ELR (cell line): ENCODE measurements around the gene MGAT4B.
A peak's percentile ranks its signal among the peaks of the same experiment; 100 is the strongest.

Experiments used
- DNase-seq: peaks from one replicate; pipeline ENCODE4 v3.0.0-alpha.2; 2015; ENCODE audit warnings: low read depth

MGAT4B gene

DNA sequence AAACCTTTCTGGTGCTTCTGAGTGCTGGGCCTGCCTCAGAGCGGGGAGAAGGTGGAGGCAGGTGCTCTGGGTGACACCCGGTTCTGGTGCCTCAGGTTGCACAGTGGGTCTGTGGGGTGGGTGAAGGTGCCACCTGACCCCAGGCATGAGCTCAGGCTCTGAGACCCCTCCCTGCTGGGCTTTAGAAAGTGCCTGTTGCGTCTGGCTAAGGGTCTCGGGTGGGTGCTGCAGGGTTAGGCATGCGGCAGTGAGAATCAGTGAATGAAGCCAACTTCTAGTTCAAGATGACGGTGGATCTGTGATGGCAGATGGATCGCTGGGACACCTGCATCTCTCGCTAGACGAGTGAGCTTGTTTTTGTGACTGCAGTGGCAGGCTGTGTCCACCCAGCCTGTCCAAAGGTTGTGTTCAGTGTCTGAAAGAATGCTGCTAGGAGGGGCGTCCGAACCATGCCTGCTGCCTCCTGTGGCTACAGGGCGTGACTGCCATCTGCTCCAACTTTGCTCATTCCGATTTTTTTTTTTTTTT lies 19.1 kb upstream of the MGAT4B start:
- DNase-seq = no peak

DNA sequence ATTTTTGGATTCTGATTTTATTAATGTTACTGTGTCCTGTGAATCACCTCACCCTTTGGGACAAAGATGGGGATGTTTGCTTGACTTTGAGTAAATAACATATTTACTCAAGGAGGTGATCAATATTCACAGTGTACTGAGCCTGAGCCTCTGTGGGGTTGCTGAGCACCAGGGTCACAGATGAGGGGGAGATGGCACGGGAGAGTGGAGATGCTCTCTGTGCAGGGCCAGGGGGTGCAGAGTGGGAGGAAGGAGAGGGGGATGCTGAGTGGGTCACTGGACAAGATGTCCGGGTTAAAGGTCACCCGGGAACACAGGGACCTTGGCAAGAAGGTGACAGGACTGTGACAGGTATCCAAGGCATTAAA lies 18.1 kb upstream of the MGAT4B start:
- DNase-seq = no peak

DNA sequence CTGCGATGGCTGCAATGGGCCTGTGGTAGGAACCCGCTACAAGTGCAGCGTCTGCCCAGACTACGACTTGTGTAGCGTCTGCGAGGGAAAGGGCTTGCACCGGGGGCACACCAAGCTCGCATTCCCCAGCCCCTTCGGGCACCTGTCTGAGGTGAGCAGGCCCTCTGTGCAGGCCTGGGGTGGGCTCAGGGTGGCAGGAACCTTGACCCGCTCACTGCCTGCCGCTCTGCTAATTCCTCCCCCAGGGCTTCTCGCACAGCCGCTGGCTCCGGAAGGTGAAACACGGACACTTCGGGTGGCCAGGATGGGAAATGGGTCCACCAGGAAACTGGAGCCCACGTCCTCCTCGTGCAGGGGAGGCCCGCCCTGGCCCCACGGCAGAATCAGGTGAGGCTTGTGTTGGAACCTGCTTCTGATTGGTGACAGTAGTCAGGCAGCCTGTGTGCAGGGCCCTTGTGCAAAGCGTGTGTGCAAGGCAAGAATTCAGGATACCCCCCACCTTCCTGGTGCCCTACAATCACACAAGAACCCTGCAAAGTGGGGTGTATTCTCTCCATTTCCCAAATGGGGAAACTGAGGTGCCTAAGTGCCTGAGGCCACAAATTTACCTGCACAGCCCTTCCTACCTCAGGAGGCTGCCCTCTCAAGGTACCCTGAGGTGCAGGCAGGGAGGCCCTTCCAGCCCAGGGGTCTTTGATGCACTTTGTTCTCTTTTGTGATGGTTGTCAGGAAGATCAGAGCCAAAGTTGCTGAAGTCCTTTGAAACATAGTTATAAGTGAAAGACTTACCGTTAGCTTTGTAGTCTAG lies 17.5 kb upstream of the MGAT4B start:
- DNase-seq = no peak

DNA sequence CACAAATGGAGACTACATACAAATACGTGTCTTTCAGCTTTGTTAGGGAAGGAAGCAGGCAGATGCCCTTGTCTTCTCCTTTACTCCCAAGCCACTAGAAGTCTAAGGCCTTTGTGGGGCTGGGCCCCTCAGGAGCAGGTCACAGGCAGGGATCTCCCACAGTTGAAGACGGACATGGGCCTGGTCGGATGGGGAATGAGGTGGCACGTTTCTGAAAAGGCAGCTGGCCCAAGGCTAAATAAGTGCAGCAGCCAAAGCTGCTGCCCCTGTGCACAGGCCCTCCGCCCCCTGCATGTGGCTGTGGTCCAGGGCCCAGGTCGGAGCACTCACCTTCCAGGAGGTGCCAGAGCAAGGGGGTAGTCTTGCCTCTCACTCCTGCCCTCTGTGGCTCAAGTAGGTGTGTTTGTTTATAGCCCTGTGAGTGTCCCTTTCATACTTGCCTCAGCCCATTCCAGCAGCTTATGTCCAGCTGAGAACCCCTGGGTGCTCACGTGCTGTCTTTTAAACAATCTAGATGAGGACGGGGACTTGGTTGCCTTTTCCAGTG lies 15.9 kb upstream of the MGAT4B start:
- DNase-seq = no peak

DNA sequence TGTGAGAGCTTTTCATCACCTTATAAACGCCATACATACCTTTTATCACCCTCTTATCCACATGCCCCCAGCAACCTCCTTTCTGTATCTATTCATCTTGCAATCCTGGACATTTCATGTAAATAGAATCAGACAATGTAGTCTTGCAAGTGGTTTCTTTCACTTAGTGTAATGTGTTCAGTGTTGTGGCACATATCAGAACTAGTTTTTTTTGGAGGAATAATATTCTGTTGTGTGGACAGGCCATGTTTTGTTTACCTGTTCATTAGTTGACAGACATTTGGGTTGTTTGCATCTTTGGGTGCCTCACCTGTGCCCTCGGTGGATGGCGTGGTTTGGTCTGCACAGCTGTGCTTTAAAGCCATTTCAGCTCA lies 15.4 kb upstream of the MGAT4B start:
- no peak for DNase-seq

DNA sequence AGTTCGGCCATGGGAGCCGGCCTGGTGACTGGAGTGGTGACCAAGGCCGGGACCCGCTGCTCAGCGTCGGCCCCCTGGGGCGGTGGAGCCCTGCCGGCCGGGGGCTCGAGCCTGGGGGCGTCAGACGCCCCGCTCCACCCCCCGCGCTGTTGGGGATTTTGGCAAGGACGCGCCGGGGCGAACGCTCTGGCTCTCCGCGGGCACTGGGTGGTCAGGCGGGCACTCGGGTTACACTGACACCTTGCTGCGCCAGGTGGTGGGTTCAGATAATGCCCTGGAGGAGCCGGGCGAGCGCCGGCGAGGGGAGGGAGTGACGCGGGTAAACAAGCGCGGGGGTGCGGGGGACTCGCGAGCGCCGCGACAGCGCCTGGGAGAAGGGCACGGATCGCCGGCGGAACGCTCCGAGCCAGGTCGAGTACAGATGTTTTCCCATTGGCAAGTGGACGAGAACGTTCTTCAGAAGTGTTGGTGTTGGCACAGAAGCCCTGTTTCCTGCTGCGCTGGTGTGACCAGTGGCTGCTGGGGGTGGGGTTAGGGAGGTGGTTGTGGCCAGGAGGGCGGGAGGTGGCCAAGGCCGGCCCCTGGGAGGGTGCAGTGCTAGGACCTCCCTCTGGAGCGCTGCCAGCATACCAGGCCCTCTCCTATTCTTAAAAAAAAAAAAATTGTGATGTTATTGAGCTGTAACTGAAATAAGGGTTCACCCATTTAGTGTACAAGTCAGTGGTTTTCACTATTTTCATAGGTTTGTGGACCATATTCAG lies 14.8 kb upstream of the MGAT4B start:
- peak; percentile 94 for DNase-seq

DNA sequence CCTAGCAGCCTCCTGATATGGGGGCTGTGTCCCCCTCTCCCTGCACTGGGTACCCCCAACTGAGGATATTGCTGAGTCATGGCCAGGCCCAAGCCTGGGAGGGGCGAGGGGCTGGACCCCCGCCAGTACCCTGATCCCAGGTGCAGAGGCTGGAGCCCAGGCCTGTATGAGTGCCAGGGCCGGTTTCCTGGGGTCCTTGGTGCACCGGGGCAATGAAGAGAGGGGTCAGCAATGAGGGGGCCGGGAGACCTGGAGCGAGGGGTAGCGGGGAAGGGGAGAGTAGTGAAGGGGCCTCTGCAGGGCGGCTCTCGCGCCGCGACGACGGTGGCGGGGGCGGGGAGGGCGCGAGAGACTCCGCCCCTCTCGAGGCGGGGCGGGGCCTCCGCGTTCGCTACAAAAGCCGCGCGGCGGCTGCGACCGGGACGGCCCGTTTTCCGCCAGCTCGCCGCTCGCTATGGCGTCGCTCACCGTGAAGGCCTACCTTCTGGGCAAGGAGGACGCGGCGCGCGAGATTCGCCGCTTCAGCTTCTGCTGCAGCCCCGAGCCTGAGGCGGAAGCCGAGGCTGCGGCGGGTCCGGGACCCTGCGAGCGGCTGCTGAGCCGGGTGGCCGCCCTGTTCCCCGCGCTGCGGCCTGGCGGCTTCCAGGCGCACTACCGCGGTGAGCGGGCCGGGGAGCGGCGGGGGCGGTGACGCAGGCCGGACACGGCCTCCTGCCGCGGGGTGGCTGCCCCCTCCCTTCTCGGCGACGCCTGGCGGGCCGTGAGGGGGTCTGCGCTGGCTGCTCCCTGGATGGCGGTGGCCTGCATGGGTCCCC lies 14.0 kb upstream of the MGAT4B start, which contains the start of gene SQSTM1:
Gene SQSTM1 (plus strand): TSS at position 423 of the 815 bp plus-strand sequence. CDS start 32 bp downstream, at position 455.
- peak; percentile 81 for DNase-seq

DNA sequence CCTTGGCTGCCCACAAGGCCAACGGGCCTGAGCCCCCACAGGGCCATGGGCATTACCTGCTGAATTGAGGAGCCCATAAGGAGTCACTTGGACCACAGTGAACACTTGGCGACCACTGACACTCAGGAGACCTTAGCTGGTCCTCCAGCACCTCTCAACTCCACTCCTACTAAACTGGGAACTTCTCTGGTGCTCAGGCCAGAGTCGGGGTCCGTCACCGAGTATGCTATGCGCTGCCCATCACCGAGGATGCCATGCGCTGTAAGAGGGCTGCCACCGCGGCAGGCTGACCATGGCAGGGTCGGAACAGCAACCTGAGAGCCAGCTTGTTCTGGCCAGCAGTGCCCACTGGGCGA lies 13.4 kb upstream of the MGAT4B start:
- DNase-seq = no peak

DNA sequence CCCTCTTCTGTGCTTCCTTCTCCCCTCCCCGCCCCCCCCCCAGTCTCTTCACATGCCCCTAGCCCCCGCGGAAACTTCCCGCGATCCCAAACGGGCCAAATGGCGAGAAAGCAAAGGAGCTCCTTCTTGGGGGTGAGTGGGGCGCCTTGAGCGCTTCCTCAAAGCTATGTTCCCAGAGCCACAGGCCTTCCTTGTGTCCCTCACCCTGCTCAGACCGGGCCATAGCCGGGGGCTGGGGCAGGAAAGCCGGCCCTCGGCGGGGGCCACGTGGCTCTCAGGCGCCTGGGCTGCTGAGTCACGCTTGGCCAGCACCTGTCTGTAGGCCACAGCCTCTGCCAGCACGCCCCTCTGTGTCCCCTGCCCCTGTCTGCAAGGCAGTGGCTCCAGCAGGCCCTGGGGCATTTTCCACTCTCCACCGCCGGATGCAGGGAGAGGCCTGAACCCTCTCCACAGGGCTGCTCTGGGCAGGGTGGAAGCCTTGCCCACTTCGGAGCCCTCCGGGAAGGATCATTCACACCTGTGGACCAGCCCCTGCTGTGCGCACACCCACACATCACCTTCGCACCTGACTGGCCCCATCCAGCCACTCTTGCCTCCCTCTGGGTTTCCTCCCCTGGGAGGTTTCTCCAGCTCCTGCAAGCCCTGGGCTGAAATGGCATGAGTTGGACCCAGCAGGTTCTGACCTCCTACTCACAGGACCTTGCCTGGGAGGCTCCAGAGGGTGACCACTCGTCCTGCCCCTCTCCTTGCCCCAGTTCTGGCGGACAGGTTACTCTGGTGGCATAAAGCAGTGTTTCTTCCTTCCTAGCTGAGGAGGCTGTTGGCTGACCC lies 12.8 kb upstream of the MGAT4B start:
- peak; percentile 84 for DNase-seq

DNA sequence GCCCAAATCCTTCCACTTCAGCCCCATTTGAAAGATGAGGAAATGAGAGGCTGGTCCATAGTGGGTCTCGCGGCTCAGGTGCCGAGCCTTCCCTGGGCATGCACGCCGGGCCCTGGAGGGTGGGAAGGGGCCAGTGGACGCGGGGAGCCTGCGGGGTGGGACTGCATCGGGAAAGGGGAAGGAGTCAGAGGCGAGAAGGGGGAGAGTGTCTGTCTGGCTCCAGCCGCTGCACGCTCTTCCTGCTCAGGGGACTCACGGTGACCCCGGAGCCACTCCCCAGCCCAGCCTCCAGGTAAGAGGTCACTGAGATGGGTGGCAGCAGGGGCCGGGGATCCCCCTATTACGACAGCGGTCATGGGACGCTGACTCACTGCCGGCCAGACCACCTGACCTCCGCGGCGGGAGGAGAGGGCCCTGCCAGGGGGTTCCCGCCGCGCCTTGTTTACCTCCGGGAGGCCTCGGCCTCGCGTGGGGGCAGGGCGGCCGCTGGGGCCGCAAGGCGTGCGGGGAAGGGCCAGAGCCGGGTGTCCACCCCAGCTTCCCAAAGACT lies 12.2 kb upstream of the MGAT4B start:
- DNase-seq = peak; percentile 96

DNA sequence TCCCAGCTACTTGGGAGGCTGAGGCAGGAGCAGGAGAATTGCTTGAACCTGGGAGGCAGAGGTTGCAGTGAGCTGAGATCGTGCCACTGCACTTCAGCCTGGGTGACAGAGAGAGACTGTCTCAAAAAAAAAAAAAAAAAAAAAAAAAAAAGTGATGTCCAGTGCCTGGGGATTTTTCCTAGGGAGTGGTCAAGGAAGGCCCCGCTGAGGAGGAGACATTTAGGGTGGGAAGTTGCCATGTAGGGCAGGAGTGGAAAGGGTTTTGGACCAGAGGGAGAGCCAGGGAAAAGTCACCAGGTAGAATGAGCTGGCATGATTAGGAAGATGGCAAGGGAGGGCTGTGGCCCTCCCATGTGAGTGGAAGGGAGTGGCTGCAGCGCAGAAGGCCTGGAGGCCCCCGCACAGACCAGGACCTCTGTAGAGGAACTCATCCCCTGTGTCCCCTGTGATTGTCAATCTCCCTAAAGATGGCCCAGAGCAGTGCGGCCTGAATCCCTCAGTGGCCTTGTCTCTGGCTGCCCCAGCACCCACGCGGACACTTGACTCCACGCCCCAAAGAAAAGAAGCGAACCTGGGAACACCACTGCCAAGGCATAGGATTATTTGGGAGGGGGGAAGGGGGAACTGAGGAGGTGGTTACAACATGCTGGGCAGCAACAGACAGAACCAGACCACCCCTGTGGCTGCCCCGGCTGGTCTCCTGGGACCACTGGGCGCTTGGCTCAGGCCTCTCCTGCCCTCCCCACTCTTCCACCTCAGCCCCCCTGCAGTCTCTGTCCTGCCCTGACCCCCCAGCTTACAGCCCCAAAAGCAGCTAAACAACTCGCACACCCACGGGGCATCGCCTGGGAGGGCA lies 11.5 kb upstream of the MGAT4B start:
- no peak for DNase-seq

DNA sequence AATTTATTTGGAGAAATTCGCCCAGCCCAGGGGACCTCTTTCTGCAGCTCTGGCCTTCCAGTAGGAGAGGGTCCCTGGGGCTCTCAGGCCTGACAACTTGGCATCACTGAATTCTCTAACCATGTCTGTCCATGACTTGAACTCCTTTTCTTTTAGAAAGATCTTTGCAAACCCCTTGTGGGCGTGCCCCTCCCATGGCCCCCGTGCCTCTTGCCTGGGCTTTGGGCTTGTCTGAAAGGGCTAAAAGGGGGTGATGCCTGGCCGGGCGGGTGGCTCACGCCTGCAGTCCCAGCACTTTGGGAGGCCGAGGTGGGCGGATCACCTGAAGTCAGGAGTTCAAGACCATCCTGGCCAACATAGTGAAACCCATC lies 10.8 kb upstream of the MGAT4B start:
- no peak for DNase-seq

DNA sequence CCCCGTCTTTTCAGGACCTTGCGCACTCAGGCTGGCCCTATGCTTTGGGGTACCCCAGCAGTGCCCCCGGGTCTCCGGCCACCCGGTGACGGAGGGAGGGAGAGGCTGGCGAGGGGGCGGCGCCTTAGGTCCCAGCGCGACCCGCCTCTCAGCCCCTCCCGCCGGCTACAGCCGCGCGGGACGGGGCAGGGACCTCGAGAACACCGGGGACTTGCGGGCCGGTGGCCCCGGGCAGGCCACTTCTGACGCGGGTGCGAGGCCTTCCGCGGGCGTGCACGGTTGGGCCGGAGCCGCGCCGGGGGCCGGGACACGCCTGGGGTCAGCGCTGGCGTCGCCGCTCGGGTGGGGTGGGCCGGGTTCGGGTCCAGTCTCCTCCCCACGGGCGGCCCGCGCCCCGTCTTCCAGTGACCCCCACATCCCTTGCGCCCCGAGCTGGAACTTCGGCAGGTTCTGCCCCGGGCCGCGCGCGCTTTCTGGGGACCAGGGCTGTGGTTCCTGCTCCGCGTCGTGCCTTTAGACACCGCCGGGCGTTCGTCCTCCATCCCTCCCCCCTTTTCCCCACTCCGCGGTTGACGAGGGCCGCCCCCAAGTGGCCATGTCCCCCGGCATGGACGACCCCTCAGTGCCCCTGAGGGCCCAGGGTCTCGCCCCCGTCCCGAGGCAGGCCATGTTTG lies 10.3 kb upstream of the MGAT4B start:
- no peak for DNase-seq

DNA sequence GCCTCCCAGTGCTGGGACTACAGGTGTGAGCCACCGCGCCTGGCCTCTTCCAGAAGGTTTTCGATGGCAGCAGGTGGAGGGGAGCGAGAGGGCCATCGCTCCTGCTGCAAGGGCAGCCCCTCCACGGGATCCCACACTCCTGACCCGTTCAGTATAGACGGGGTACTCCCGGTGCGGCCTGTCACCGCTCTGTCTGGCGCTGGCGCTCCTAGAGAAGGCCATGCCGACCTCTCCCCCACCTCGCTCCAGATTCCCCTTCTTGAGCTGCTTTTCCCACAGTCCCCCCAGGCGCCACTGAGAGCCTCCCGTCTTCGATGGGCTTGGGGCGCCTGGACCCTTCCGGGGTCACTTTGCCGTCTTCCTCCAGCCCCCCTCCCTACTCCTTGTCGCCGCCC lies 9.7 kb upstream of the MGAT4B start:
- DNase-seq = no peak

DNA sequence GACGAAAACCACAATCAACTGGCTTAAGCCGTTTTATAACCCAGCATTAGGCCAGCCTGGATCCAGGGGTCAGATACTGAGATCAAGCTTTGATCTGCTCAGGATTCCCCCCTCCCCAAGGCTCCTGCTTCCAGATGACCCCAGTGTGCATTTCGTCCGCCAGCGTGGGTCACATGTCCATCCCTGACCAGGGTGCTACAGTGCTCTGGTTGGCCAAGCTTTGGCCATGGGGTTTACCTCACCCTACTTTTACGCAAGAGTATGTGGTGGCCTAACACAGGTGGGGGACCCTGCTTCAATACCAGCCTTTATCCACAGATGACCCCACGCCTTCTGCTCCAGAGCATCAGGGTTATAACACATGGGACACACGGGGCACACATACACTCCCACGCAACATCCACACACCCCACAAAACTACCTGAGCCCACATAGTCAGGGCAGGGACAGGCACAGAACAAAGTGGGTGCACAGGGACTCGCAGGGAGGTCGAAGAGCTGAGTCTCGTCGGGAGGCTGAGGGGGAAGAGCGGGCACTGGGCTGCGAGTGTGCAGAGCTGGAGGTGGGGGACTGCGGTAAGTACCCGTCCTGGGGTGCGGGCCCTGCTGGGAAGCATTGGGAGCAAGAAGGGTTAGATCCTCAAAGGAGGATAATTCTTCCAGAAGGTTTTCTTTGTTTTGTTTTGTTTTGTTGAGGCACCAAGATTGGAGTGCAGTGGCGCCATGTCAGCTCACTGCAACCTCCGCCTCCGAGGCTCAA lies 9.0 kb upstream of the MGAT4B start:
- no peak for DNase-seq

DNA sequence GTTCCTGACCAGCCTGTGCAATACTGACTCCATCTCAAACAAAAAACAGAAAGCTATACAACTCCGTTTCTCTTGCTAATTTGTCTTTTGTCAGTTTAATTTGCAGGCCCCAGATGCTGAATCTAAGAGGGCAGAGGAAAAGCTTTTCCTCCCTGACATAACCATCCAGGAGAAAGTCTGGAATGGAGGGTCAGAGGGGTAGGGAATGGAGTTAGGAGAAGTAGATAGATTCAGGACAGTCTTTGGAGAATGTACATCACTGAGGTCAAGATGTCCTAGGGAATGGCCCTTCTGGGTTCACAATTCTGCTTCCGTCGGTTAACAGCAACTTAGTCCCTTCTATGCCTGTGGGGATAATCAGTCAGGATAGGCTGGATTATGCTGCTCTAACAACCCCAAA lies 7.4 kb upstream of the MGAT4B start:
- no peak for DNase-seq

DNA sequence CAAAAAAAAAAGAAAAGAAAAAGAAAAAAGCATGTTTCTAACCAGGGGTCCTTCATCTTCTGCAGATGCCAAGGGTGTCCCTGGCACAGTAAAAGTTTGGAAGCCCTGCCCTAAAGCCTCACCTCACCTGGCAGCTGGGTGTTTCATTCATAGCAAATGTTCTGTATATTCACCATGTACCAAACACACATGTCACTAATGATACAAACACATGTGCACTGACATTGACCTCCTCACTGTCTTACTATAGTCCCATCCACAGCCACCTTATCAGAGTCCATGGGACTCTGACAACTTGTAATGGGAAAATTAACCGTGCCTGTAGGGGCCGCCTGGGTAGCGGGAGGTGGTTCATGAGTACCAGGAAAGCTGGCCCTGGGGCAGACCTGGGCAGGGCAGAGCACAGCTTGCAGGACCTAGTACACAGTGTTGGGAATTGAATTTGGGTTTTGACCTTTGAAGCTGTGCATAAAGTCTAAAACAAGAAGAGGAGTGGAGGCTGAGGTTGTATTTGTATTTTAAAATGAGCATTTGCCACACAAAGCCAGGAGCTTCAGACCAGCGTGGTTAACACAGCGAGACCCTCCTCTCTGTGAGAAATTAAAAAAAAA lies 6.4 kb upstream of the MGAT4B start:
- no peak for DNase-seq

DNA sequence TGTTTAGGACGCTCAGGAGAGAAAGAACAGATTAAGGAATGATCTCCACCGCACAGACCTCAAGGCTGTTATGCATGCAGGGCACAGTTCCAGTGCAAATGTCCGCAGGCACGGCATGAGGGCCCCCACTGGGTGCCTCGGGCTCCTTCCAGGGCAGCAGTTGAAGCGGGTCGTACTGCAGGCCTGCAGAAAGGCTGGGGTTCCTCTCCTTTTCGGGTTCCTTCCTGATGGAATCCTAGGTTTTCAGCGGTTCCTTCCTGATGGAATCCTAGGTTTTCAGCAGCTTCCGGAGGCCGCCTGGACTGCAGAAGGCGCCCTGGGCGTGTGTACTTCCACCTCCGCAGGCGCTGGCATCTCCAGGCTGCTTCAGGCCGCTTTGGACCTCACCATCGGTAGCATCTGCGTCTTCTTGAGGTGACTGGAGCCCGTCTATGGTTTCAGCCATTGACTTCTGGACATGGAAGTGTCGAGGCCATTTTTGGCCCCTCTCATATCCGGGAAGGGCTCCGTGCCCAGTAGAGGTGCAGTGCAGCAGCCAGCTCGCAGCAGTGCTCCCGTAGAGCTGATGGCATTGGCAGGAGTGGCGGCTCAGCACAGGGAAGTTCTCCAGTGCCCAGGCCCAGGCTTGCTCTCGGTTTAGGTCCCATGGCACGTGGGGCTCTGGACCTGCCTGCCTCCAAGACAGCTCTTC lies 5.6 kb upstream of the MGAT4B start:
- DNase-seq = no peak
